Measurements from ENCODE around the gene HTR6.

The HTR6 gene

DNA sequence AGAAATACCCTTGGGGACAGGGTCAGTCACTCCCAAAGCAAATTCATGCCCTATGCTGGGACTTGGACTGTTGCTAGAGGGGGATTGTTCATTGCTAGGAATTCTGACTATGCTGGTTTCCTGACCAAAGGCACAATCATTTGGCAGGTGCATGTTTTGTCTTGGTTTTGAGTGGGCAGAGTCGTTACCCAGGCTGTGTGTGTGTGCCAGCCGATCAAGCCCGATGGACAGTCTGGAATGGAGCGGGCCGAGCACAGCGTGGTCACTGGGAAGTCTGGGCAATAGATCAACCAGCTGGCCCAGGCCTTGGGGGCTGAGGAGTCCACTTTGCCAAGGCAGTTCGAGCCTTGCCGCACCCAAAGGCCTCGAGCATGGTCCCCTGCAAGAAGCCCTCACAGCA lies 60.9 kb downstream of the HTR6 start:
- TF ChIP-seq CTCF (IDR thresholded peaks at IDR 0.05; ENCODE audit: low read depth, low read length) (no peak), EZH2phosphoT487 (IDR thresholded peaks at IDR 0.05; ENCODE audit: low read depth) (no peak)
- Histone ChIP-seq H3K4me1 (ENCODE audit: low read length) (0 out of 2 replicates have a peak, but pooled peaks cover 4% of the 10 kb centered on the region), H3K9ac (ENCODE audit: low read length) (no peak overlapping the region)

GRCh38 chr1:19728413-19729145 lies 63.9 kb downstream of the HTR6 start:
- no peak for TF ChIP-seq CTCF (IDR thresholded peaks at IDR 0.05; ENCODE audit: low read depth, low read length)
- no peak for TF ChIP-seq EZH2phosphoT487 (IDR thresholded peaks at IDR 0.05; ENCODE audit: low read depth)
- H3K36me3 ChIP-seq (replicated peaks; ENCODE audit: low read depth, low read length) = peaks cover 6% of the 10 kb centered on the region
- H3K9ac ChIP-seq (ENCODE audit: low read length) = no peak overlapping the region
- H3K4me3 ChIP-seq (ENCODE audit: low read length) = no peak overlapping the region
- H2AFZ ChIP-seq (ENCODE audit: low read depth, low read length) = no peak overlapping the region
- H3K79me2 ChIP-seq (ENCODE audit: low read length) = no peaks in the 10 kb centered on the region
- no peaks in the 10 kb centered on the region for H3K9me3 ChIP-seq (ENCODE audit: insufficient read depth, low read length)
- no peaks in the 10 kb centered on the region for H4K20me1 ChIP-seq (ENCODE audit: insufficient read depth, low read length)
- no peaks in the 10 kb centered on the region for H3K4me1 ChIP-seq (ENCODE audit: low read length)
- H3K27ac ChIP-seq (ENCODE audit: low read length) = no peak overlapping the region
- H3K4me2 ChIP-seq (ENCODE audit: low read length) = no peak overlapping the region
- H3K27me3 ChIP-seq (ENCODE audit: low read depth, low read length) = no peaks in the 10 kb centered on the region

More for the DNA sequence above, 60.9 kb downstream of the HTR6 start:
- no peak overlapping the region for H3K27ac ChIP-seq (ENCODE audit: low read length)
- H3K27me3 ChIP-seq (ENCODE audit: low read depth, low read length) = no peaks in the 10 kb centered on the region
- H4K20me1 ChIP-seq (ENCODE audit: insufficient read depth, low read length) = no peaks in the 10 kb centered on the region
- H3K79me2 ChIP-seq (ENCODE audit: low read length) = no peaks in the 10 kb centered on the region
- no peaks in the 10 kb centered on the region for H3K9me3 ChIP-seq (ENCODE audit: insufficient read depth, low read length)
- no peak overlapping the region for H3K4me2 ChIP-seq (ENCODE audit: low read length)
- peaks cover 6% of the 10 kb centered on the region for H3K36me3 ChIP-seq (replicated peaks; ENCODE audit: low read depth, low read length)
- H2AFZ ChIP-seq (ENCODE audit: low read depth, low read length) = no peak overlapping the region
- no peak overlapping the region for H3K4me3 ChIP-seq (ENCODE audit: low read length)

GRCh38 chr1:19730232-19730631 lies 65.6 kb downstream of the HTR6 start:
- H2AFZ ChIP-seq (ENCODE audit: low read depth, low read length) = no peak overlapping the region
- H3K36me3 ChIP-seq (replicated peaks; ENCODE audit: low read depth, low read length) = peaks cover 6% of the 10 kb centered on the region
- H3K4me2 ChIP-seq (ENCODE audit: low read length) = no peak overlapping the region
- no peak overlapping the region for H3K27ac ChIP-seq (ENCODE audit: low read length)
- H3K9me3 ChIP-seq (ENCODE audit: insufficient read depth, low read length) = no peaks in the 10 kb centered on the region
- H3K79me2 ChIP-seq (ENCODE audit: low read length) = no peaks in the 10 kb centered on the region
- TF ChIP-seq EZH2phosphoT487 (IDR thresholded peaks at IDR 0.05; ENCODE audit: low read depth) = no peak
- TF ChIP-seq CTCF (IDR thresholded peaks at IDR 0.05; ENCODE audit: low read depth, low read length) = no peak
- no peak overlapping the region for H3K4me3 ChIP-seq (ENCODE audit: low read length)
- no peak overlapping the region for H3K9ac ChIP-seq (ENCODE audit: low read length)
- no peaks in the 10 kb centered on the region for H3K4me1 ChIP-seq (ENCODE audit: low read length)
- no peaks in the 10 kb centered on the region for H4K20me1 ChIP-seq (ENCODE audit: insufficient read depth, low read length)
- no peaks in the 10 kb centered on the region for H3K27me3 ChIP-seq (ENCODE audit: low read depth, low read length)

Measured in OCI-LY3 (cell line).